SK-N-SH (cell line): ENCODE measurements around the gene CALN1. TPM values are rescaled to one million over a fixed set of nuclear protein-coding genes. Genes with fewer than 3 reads are reported as not detected.
A peak's percentile ranks its signal among the peaks of the same experiment; 100 is the strongest.

Experiments used
- CTCF ChIA-PET: fragments of 300-600, 350-600 bp; formaldehyde crosslinking; extraction: SDS; loops from one replicate; lab custom pipeline; 2021; lab: Yijun Ruan, JAX
- POLR2A ChIA-PET: fragments of 350-600 bp; sonication (Branson Sonifier 250); formaldehyde crosslinking; extraction: SDS; loops from one replicate; lab custom pipeline; 2020; ENCODE audit warnings: antibody characterized with exemption, inconsistent platforms; lab: Yijun Ruan, JAX
- DNase-seq: peaks from one replicate; pipeline ENCODE4 v3.0.0; 2012
- H2AFZ ChIP-seq: fragments of 200-600 bp; sonication (generic); 2 replicates; pipeline ENCODE4 v1.8.1; 2016; ENCODE audit warnings: antibody characterized with exemption, mild to moderate bottlenecking, low read depth
- H3F3A ChIP-seq: fragments of 200-600 bp; sonication (generic); replicated peaks from 2 replicates; pipeline ENCODE3; 2016; ENCODE audit warnings: antibody characterized with exemption, mild to moderate bottlenecking; ENCODE audit not compliant: insufficient read depth
- H3K27ac ChIP-seq, 2 experiments: fragments of 200-500 bp in 1 of 2; fragments of 200-600 bp in 1 of 2; sonication (Bioruptor generic) in 1 of 2; sonication (generic), shearing (Covaris generic) in 1 of 2; 2 replicates each; pipeline versions ENCODE4 v1.5.1 to v1.6.1; 2014 to 2016; ENCODE audit warnings: low read depth in 2 of 2, inconsistent platforms in 1 of 2, low read length in 1 of 2, mild to moderate bottlenecking in 1 of 2, mixed read lengths in 1 of 2
- H3K27me3 ChIP-seq: fragments of 200-600 bp; sonication (generic), shearing (Covaris generic); 2 replicates; pipeline ENCODE4 v1.6.1; 2016; ENCODE audit warnings: mixed run types; ENCODE audit not compliant: insufficient read depth
- H3K36me3 ChIP-seq, 2 experiments: fragments of 200-500 bp in 1 of 2; fragments of 200-600 bp in 1 of 2; sonication (Bioruptor generic) in 1 of 2; sonication (generic) in 1 of 2; replicated peaks in 1 of 2; 2 replicates each; pipeline versions ENCODE3 to v1.5.1; 2014 to 2016; ENCODE audit warnings: low read length in 1 of 2, mild to moderate bottlenecking in 1 of 2; ENCODE audit not compliant: insufficient read depth in 2 of 2, control insufficient read depth in 1 of 2
- H3K4me1 ChIP-seq, 2 experiments: fragments of 200-500 bp in 1 of 2; fragments of 200-600 bp in 1 of 2; sonication (Bioruptor generic) in 1 of 2; sonication (generic), shearing (Covaris generic) in 1 of 2; 2 replicates each; pipeline versions ENCODE4 v1.5.1 to v1.6.1; 2014 to 2016; ENCODE audit warnings: low read depth in 1 of 2, low read length in 1 of 2, mixed run types in 1 of 2; ENCODE audit not compliant: insufficient read depth in 2 of 2, control insufficient read depth in 1 of 2
- H3K4me2 ChIP-seq: fragments of 200-600 bp; sonication (generic), shearing (Covaris generic); 2 replicates; pipeline ENCODE4 v1.6.1; 2017; ENCODE audit warnings: mixed run types
- H3K4me3 ChIP-seq, 2 experiments: fragments of 200-500 bp in 1 of 2; fragments of 200-600 bp in 1 of 2; sonication (Bioruptor generic) in 1 of 2; sonication (generic), shearing (Covaris generic) in 1 of 2; 2 replicates each; pipeline versions ENCODE4 v1.5.1 to v1.8.1; 2014 to 2016; ENCODE audit warnings: low read depth in 2 of 2, inconsistent platforms in 1 of 2, low read length in 1 of 2, mild to moderate bottlenecking in 1 of 2, mixed read lengths in 1 of 2, moderate library complexity in 1 of 2
- H3K79me2 ChIP-seq: fragments of 200-600 bp; sonication (generic); 2 replicates; pipeline ENCODE4 v1.8.1; 2017; ENCODE audit warnings: mild to moderate bottlenecking; ENCODE audit not compliant: insufficient read depth
- H3K9ac ChIP-seq: fragments of 200-600 bp; sonication (generic); 2 replicates; pipeline ENCODE4 v1.6.1; 2017; ENCODE audit warnings: mixed run types
- H3K9me2 ChIP-seq: fragments of 200-600 bp; sonication (generic); 2 replicates; pipeline ENCODE4 v1.6.1; 2017; ENCODE audit warnings: mixed run types
- H3K9me3 ChIP-seq: fragments of 200-600 bp; sonication (generic); 2 replicates; pipeline ENCODE4 v1.6.1; 2017; ENCODE audit warnings: mixed run types, mild to moderate bottlenecking, moderate library complexity
- H4K20me1 ChIP-seq: fragments of 200-600 bp; sonication (generic); 2 replicates; pipeline ENCODE4 v1.6.1; 2017; ENCODE audit warnings: mild to moderate bottlenecking, mixed run types; ENCODE audit not compliant: insufficient read depth
- CHD2 ChIP-seq: fragments of 150-350 bp; IDR thresholded peaks from 2 replicates; pipeline ENCODE4 v1.6.1; 2018; ENCODE audit warnings: low read length; ENCODE audit not compliant: partially characterized antibody
- ELF1 ChIP-seq: IDR thresholded peaks from 2 replicates; pipeline ENCODE4 v1.4.0; 2012
- EP300 ChIP-seq, 2 experiments: IDR thresholded peaks; 2 replicates each; pipeline versions ENCODE4 v1.4.0 to v1.6.1; 2012; ENCODE audit warnings: borderline replicate concordance in 1 of 2, low read depth in 1 of 2, low read length in 1 of 2
- EZH2phosphoT487 ChIP-seq: fragments of 200-600 bp; sonication (generic); IDR thresholded peaks from 2 replicates; pipeline ENCODE4 v1.6.1; 2017; ENCODE audit warnings: low read depth, mixed run types, mild to moderate bottlenecking, antibody characterized with exemption, moderate library complexity, borderline replicate concordance
- FOSL2 ChIP-seq: IDR thresholded peaks from 2 replicates; pipeline ENCODE4 v1.4.0; 2012; ENCODE audit warnings: low read depth, mild to moderate bottlenecking, moderate library complexity, borderline replicate concordance
- FOXJ3 ChIP-seq: sonication (generic); formaldehyde crosslinking; IDR thresholded peaks from 2 replicates; pipeline ENCODE4 v1.5.1; 2020; ENCODE audit warnings: mild to moderate bottlenecking, missing genetic modification reagents
- GABPA ChIP-seq: IDR thresholded peaks from 2 replicates; pipeline ENCODE4 v1.4.0; 2012; ENCODE audit warnings: low read depth, mild to moderate bottlenecking
- MXI1 ChIP-seq: IDR thresholded peaks from 2 replicates; pipeline ENCODE4 v1.6.1; 2012; ENCODE audit warnings: mild to moderate bottlenecking, low read depth, low read length, improper control_type of control experiment
- RCOR1 ChIP-seq: fragments of 150-350 bp; IDR thresholded peaks from 2 replicates; pipeline ENCODE4 v1.6.1; 2017; ENCODE audit warnings: antibody characterized with exemption, low read length
- REST ChIP-seq: IDR thresholded peaks from 2 replicates; pipeline ENCODE4 v1.6.1; 2012; ENCODE audit warnings: mild to moderate bottlenecking, low read depth, low read length, moderate library complexity
- RXRA ChIP-seq: IDR thresholded peaks from 2 replicates; pipeline ENCODE4 v1.4.0; 2012; ENCODE audit warnings: low read depth, mild to moderate bottlenecking, borderline replicate concordance
- SIN3A ChIP-seq: IDR thresholded peaks from 2 replicates; pipeline ENCODE4 v1.6.1; 2012; ENCODE audit warnings: low read depth, mild to moderate bottlenecking, low read length, moderate library complexity, borderline replicate concordance
- TEAD4 ChIP-seq: IDR thresholded peaks from 2 replicates; pipeline ENCODE4 v1.4.0; 2012; ENCODE audit warnings: mild to moderate bottlenecking, borderline replicate concordance; ENCODE audit not compliant: insufficient read depth
- USF2 ChIP-seq: fragments of 150-350 bp; IDR thresholded peaks from 2 replicates; pipeline ENCODE4 v1.6.1; 2017; ENCODE audit warnings: antibody characterized with exemption, low read length, low read depth, borderline replicate concordance
- YY1 ChIP-seq: IDR thresholded peaks from 2 replicates; pipeline ENCODE4 v1.4.0; 2012; ENCODE audit warnings: low read depth, mild to moderate bottlenecking
- WGBS: methylation state at CpG from one replicate; pipeline ENCODE4 v1.1.6; 2017; ENCODE audit warnings: low lambda C conversion rate; 5-methylcytosine and 5-hydroxymethylcytosine counted together
- polyA plus RNA-seq, 3 experiments: library from polyadenylated mRNA; depleted of rRNA; stranded (reverse); fragments of >200 nt; gene quantifications; 2 replicates each; pipeline ENCODE4 v1.2.3, GENCODE V29; 2012
- TF ChIP-seq, protein P1 (sequence below): fragments of 200-600 bp; sonication (generic); IDR thresholded peaks from 2 replicates; pipeline ENCODE4 v1.6.1; 2017; ENCODE audit warnings: antibody characterized with exemption, mild to moderate bottlenecking, moderate library complexity
- TF ChIP-seq, protein P2 (sequence below): IDR thresholded peaks from 2 replicates; pipeline ENCODE4; 2012

Gene CALN1
- polyA plus RNA-seq, 1 of the 3 experiments (the other 2 are of a cell fraction): not detected

GRCh38 chr7:72406820-72407403 lies 5.2 kb downstream of the CALN1 start:
- 25% methylated on average over 4 of the region's 4 CpGs for WGBS
- H2AFZ ChIP-seq: no peak overlapping the region
- no peaks in the 10 kb centered on the region for H3K79me2 ChIP-seq
- H3K36me3 ChIP-seq: no peaks in the 10 kb centered on the region
- peaks cover 12% of the 10 kb centered on the region for H3K27me3 ChIP-seq
- H3K9me2 ChIP-seq: no peaks in the 10 kb centered on the region
- ChIA-PET CTCF (interaction anchor here (2.0 kb wide), 1 partner anchor 8 kb away, joined by 5 read pairs; no protein-coding TSS in a partner anchor), POLR2A (no interaction called here)
- H3K4me1 ChIP-seq: no peaks in the 10 kb centered on the region
- DNase-seq: no peak
- H4K20me1 ChIP-seq: no peaks in the 10 kb centered on the region
- H3K27ac ChIP-seq: no peak overlapping the region
- H3F3A ChIP-seq: no peaks in the 10 kb centered on the region
- H3K4me2 ChIP-seq: no peak overlapping the region
- no peak overlapping the region for H3K4me3 ChIP-seq
- TF ChIP-seq, protein P1, sequence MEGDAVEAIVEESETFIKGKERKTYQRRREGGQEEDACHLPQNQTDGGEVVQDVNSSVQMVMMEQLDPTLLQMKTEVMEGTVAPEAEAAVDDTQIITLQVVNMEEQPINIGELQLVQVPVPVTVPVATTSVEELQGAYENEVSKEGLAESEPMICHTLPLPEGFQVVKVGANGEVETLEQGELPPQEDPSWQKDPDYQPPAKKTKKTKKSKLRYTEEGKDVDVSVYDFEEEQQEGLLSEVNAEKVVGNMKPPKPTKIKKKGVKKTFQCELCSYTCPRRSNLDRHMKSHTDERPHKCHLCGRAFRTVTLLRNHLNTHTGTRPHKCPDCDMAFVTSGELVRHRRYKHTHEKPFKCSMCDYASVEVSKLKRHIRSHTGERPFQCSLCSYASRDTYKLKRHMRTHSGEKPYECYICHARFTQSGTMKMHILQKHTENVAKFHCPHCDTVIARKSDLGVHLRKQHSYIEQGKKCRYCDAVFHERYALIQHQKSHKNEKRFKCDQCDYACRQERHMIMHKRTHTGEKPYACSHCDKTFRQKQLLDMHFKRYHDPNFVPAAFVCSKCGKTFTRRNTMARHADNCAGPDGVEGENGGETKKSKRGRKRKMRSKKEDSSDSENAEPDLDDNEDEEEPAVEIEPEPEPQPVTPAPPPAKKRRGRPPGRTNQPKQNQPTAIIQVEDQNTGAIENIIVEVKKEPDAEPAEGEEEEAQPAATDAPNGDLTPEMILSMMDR: peak; percentile 17; the same call in 1 of the 2 replicates
- TF ChIP-seq EZH2phosphoT487: no peak
- H3K9me3 ChIP-seq: no peaks in the 10 kb centered on the region
- no peak overlapping the region for H3K9ac ChIP-seq

DNA sequence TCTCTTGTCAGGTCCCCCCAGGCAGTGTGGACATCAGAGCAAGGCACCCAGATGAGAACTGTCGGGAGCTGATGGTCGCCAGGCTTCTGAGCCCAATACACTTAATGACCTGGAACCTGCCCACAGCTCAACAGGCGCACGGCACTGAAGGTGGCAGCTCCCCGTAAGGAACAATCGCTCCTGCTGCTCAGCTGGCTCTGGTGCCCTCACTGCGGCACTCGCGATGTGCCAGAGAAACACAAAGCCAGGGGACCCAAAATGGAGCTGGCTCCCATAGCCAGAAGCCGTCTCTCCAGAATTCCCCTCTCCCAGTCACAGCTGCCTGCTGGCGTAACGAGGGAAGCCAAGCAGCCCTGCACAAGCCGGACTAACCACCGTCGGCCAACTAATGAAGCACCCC lies 6.3 kb downstream of the CALN1 start:
- no peaks in the 10 kb centered on the region for H3K36me3 ChIP-seq
- H3K4me1 ChIP-seq: no peaks in the 10 kb centered on the region
- H3F3A ChIP-seq: no peaks in the 10 kb centered on the region
- no peaks in the 10 kb centered on the region for H3K9me3 ChIP-seq
- 2% methylated on average over 15 of the region's 15 CpGs for WGBS
- H3K79me2 ChIP-seq: no peaks in the 10 kb centered on the region
- no peak overlapping the region for H3K4me3 ChIP-seq
- no peak overlapping the region for H3K9ac ChIP-seq
- peaks cover 12% of the 10 kb centered on the region for H3K27me3 ChIP-seq
- POLR2A ChIA-PET: no interaction called here
- no peaks in the 10 kb centered on the region for H3K9me2 ChIP-seq
- H2AFZ ChIP-seq: no peak overlapping the region
- H3K4me2 ChIP-seq: no peak overlapping the region
- H3K27ac ChIP-seq: no peak overlapping the region
- no peak for DNase-seq
- H4K20me1 ChIP-seq: no peaks in the 10 kb centered on the region
- CTCF ChIA-PET: interaction anchor here (2.0 kb wide), 1 partner anchor 9 kb away, joined by 5 read pairs; no protein-coding TSS in a partner anchor
- TF ChIP-seq SIN3A: no peak
- no peak for TF ChIP-seq GABPA
- TF ChIP-seq, protein P2, sequence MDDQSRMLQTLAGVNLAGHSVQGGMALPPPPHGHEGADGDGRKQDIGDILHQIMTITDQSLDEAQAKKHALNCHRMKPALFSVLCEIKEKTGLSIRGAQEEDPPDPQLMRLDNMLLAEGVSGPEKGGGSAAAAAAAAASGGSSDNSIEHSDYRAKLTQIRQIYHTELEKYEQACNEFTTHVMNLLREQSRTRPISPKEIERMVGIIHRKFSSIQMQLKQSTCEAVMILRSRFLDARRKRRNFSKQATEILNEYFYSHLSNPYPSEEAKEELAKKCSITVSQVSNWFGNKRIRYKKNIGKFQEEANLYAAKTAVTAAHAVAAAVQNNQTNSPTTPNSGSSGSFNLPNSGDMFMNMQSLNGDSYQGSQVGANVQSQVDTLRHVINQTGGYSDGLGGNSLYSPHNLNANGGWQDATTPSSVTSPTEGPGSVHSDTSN: no peak
- no peak for TF ChIP-seq FOSL2
- TF ChIP-seq RCOR1: no peak
- TF ChIP-seq CHD2: no peak
- no peak for TF ChIP-seq MXI1
- TF ChIP-seq TEAD4: no peak
- no peak for TF ChIP-seq REST
- TF ChIP-seq EP300 (IDR thresholded peaks at IDR 0.05; ENCODE audit: borderline replicate concordance in 1 of 2, low read depth in 1 of 2, low read length in 1 of 2): no peak
- TF ChIP-seq USF2: no peak
- TF ChIP-seq RXRA: no peak
- TF ChIP-seq YY1: no peak
- TF ChIP-seq FOXJ3 (CRISPR knock-in tag): no peak
- TF ChIP-seq ELF1: no peak
- TF ChIP-seq, protein P1: no peak
